ENCODE results near the gene SLC25A26. TPM values are rescaled to one million over a fixed set of nuclear protein-coding genes. Genes with fewer than 3 reads are reported as not detected.
A peak's percentile ranks its signal among the peaks of the same experiment; 100 is the strongest.

The SLC25A26 gene
- total and polyA plus RNA-seq, 2 of the 13 experiments (the other 11 are each of a cell fraction or from before 2014, with no cell fraction given) = 23.1 to 32.7 TPM

DNA sequence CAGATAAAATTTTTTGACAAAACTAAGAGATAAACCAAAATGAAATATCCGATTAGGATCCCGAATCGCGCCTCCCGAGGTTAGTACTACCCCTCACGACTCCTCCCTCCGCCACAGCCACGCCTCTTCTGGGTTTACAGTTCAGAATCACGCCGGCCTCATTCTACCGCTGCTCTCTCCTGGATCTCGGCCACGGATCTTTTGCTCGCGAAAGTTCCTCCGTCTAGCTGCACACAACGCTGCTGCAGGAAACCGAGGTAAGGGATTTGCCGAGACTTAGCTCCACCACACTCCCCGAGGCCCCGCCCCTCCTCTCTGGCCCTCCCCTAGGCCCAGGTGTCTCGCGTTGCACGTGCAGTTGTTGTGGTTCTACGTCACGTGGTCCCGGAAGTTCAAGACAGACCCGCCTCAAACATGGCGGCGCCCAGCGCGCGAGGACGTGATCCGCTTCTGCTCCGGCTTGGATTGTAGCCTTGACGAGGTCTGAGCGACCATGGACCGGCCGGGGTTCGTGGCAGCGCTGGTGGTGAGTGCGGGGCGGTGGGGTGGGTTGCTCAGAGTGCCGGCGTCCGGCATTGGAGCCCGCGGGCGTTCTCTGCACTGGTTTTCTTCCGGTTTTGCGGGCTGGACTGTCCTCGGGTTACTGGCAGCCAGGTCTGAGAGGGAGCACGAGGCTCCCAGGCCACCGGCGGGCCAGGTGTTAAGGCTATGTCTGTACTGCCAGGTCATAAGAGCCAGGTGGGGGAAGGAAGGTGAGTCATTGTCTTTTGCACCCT, at the start of gene SLC25A26 (continued):
- TF ChIP-seq, protein P1, sequence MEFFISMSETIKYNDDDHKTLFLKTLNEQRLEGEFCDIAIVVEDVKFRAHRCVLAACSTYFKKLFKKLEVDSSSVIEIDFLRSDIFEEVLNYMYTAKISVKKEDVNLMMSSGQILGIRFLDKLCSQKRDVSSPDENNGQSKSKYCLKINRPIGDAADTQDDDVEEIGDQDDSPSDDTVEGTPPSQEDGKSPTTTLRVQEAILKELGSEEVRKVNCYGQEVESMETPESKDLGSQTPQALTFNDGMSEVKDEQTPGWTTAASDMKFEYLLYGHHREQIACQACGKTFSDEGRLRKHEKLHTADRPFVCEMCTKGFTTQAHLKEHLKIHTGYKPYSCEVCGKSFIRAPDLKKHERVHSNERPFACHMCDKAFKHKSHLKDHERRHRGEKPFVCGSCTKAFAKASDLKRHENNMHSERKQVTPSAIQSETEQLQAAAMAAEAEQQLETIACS (CRISPR knock-in tag; IDR thresholded peaks at IDR 0.05) = no peak
- TF ChIP-seq ZNF644 (CRISPR knock-in tag; IDR thresholded peaks at IDR 0.05; ENCODE audit: low read depth) (0 out of 2 replicates have a peak, but pooled peaks have one; percentile 6), ZNF720 (CRISPR knock-in tag; IDR thresholded peaks at IDR 0.05) (no peak), PTBP1 (IDR thresholded peaks at IDR 0.05; ENCODE audit: low read depth, low read length, poor library complexity, severe bottlenecking) (no peak), ZNF768 (CRISPR knock-in tag; IDR thresholded peaks at IDR 0.05) (0 out of 2 replicates have a peak, but pooled peaks have one; percentile 13), SP1 (IDR thresholded peaks at IDR 0.05) (no peak), SP1 (CRISPR knock-in tag; IDR thresholded peaks at IDR 0.05) (peak; percentile 92), HMGA1 (CRISPR knock-in tag; conservative IDR thresholded peaks at IDR 0.05) (no peak), NCOR1 (IDR thresholded peaks at IDR 0.05; ENCODE audit: borderline replicate concordance, low read length) (no peak; the same call in 1 of the 2 replicates), NPAS2 (CRISPR knock-in tag; IDR thresholded peaks at IDR 0.05; ENCODE audit: borderline replicate concordance) (no peak), DBP (CRISPR knock-in tag; IDR thresholded peaks at IDR 0.05; ENCODE audit: not compliant biosample characterization) (no peak), NCOA1 (CRISPR knock-in tag; IDR thresholded peaks at IDR 0.05) (no peak), LBX2 (CRISPR knock-in tag; IDR thresholded peaks at IDR 0.05; ENCODE audit: borderline replicate concordance) (no peak), ZNF569 (CRISPR knock-in tag; IDR thresholded peaks at IDR 0.05; ENCODE audit: borderline replicate concordance) (no peak), ZNF615 (CRISPR knock-in tag; IDR thresholded peaks at IDR 0.05; ENCODE audit: borderline replicate concordance) (no peak), KAT8 (CRISPR knock-in tag; IDR thresholded peaks at IDR 0.05) (peak; percentile 99), ZFP36L2 (CRISPR knock-in tag; IDR thresholded peaks at IDR 0.05) (no peak), MED1 (CRISPR knock-in tag; IDR thresholded peaks at IDR 0.05) (peak; percentile 50), ZNF12 (CRISPR knock-in tag; IDR thresholded peaks at IDR 0.05) (no peak), ZNF704 (CRISPR knock-in tag; IDR thresholded peaks at IDR 0.05; ENCODE audit: borderline replicate concordance) (peak; percentile 92; the same call in 1 of the 2 replicates)
- TF ChIP-seq, protein P2, sequence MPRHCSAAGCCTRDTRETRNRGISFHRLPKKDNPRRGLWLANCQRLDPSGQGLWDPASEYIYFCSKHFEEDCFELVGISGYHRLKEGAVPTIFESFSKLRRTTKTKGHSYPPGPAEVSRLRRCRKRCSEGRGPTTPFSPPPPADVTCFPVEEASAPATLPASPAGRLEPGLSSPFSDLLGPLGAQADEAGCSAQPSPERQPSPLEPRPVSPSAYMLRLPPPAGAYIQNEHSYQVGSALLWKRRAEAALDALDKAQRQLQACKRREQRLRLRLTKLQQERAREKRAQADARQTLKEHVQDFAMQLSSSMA (CRISPR knock-in tag; IDR thresholded peaks at IDR 0.05) = no peak; the same call in 1 of the 2 replicates
- TF ChIP-seq, protein P3, sequence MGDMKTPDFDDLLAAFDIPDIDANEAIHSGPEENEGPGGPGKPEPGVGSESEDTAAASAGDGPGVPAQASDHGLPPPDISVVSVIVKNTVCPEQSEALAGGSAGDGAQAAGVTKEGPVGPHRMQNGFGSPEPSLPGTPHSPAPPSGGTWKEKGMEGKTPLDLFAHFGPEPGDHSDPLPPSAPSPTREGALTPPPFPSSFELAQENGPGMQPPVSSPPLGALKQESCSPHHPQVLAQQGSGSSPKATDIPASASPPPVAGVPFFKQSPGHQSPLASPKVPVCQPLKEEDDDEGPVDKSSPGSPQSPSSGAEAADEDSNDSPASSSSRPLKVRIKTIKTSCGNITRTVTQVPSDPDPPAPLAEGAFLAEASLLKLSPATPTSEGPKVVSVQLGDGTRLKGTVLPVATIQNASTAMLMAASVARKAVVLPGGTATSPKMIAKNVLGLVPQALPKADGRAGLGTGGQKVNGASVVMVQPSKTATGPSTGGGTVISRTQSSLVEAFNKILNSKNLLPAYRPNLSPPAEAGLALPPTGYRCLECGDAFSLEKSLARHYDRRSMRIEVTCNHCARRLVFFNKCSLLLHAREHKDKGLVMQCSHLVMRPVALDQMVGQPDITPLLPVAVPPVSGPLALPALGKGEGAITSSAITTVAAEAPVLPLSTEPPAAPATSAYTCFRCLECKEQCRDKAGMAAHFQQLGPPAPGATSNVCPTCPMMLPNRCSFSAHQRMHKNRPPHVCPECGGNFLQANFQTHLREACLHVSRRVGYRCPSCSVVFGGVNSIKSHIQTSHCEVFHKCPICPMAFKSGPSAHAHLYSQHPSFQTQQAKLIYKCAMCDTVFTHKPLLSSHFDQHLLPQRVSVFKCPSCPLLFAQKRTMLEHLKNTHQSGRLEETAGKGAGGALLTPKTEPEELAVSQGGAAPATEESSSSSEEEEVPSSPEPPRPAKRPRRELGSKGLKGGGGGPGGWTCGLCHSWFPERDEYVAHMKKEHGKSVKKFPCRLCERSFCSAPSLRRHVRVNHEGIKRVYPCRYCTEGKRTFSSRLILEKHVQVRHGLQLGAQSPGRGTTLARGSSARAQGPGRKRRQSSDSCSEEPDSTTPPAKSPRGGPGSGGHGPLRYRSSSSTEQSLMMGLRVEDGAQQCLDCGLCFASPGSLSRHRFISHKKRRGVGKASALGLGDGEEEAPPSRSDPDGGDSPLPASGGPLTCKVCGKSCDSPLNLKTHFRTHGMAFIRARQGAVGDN (CRISPR knock-in tag; IDR thresholded peaks at IDR 0.05) = peak; percentile 95
